HG03095 (cell line): Measurements from ENCODE around the gene NOC4L.

Experiments
- ATAC-seq: cut with Tn5 transposase; IDR thresholded peaks from one replicate; pipeline ENCODE4 v1.9.1; 2021; ENCODE audit warnings: moderate library complexity; ENCODE audit not compliant: unreplicated experiment

The NOC4L gene

DNA sequence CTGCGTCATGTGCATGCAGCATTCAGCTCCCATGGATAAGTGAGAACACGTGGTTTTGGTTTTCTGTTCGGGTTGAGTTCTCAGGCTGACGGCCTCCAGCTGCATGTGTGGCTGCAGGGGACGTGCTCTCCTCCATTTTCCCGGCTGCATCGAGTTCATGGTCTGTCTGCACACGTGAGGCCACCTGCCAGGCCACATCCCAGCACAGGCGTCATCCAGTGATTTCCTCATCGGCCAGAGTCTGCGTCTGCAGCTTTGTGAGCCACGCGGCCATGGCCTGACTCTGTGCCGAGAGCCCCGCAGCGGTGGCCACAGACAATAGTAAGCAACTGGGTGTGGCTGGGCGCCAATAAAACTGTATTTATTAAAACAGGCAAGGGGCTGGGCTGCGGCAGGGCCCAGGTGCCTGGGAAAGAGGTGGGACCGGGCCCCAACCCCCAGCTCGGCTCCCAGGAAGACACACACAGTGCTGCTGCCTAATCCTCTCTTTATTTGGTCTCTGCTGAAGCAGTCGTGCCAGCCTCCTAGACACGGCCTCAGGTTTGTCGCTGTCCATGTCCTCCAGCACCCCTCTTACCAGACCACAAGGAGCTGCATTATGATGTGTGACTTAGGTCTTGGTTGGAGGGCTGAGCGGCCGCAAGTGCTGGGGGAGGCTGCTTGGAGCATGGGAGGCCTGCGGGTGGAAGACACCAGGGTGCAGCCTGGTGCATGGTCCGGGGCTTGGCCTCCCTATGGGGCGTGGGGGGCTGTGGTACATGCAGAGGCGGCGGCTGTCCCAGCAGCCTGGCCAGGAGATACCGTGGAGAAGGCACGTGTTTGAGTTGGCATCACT is 52.0 kb downstream of the NOC4L start:
- no peak for ATAC-seq

DNA sequence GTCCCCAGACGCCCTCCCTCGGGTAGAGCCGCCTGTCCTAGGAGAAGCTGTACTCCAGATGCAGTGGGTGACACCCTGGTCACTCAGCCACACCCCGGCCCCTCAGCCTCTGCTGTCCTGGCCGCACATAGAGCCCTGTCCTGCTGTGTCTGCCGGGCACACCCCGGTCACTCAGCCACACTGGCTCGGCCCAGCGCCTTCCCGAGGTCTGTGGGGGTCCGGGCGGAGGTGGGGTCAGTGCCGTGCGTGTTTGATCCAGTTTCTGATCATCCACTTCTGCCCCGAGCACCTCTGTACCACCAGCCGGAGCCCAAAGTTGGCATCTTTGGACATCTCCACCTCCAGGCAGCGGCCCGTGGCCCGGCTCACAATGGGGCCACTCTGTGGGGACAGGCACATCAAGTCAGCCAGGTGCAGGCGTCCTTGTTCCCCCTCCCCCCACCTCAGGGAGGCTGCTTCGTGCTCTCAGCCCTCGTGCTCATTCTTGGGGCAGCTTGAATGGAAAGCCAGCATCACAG is 52.7 kb downstream of the NOC4L start:
- ATAC-seq = no peak

DNA sequence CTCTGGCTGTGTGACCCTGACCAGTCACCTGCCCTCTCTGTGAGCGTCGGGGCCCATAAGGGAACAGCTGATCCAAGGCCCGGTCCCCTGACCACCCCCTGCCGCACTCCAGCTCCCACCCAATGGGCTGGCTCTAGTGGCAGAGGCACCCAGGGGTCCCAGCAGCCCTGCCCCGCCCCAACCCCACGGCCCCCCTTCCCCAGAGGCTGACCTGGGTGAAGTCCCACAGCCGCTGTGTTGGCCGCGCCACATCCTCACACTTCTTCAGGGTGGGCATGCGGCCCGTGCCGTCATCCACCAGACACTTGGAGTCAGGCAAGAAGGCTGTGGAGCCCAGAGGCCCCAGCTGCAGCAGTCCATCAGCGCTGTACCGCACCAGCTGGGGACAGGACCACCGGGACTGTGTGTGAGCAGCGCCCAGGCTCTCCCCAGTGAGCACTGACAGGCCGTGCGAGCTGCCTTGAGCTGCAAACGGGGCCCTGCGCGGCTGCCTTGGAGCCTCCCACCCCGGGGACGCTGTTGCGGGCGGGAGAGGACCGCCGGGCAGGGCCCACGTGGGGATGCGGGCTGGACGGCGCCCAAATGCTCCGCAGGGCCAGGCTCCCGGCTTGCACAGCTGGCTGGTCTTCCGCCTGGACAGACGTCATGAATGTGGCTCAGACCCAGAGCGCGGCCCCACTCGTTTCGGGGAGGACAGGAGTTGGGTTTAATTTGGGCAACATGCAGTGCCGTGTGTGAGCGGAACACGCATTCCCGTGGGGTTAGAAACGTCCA is 53.5 kb downstream of the NOC4L start:
- ATAC-seq = no peak

DNA sequence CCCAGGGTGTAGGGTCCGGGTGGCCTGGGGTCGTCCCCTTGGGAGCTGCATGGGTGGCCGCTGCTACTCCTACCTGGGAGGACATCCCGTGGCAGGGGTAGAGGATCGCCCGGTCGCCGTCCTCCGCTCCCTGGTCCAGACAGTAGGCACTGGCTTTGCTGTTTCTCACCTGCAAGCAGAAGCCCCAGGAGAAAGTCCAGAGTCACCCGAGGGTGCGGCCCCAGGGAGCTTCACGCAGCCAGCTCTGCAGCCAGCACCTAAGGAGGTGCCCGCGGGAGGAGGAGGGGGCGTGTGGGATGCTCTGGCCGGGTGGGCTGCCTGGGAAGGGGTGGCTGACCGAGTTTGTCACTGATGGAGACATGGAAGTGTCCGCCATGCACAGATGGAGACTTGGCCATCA is 54.8 kb downstream of the NOC4L start:
- ATAC-seq = no peak

DNA sequence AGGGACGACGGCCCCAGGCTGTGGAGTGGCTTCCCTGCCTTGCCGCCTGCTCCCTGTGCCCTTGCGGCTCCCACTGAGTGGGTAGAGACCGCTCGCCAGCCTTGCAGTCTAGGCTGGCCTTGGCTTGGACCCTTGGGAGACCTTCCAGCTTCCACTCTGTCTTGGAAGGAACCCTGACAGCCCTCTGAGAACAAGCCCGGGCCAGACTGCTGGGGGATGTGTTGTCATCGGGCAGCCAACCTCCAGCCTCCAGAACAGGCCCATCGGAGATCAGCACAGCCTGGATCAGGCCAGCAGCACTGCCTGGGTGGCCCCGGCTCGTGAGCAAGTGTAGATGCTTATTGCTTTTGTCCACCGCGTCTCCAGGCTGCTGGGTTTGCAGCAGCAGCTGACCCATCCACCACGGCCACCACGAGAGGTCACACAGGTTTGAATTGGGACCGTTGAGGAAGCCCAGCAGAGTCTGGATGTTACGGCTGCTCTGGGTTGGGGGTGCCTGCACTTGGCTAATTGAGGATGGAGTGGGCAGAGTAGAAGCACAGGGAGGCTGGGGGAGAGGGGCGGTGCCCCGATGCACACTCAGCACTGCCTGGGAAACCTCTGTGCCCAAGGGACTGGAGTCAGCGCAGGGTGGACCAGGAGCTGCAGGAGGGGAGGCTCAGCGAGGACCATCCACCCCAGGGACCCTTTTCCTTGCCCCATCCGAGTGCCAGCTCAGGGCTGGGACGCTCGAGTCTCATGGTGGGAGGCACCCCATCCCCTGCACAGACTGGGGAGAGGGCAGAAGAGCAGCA is 55.5 kb downstream of the NOC4L start:
- ATAC-seq = no peak

DNA sequence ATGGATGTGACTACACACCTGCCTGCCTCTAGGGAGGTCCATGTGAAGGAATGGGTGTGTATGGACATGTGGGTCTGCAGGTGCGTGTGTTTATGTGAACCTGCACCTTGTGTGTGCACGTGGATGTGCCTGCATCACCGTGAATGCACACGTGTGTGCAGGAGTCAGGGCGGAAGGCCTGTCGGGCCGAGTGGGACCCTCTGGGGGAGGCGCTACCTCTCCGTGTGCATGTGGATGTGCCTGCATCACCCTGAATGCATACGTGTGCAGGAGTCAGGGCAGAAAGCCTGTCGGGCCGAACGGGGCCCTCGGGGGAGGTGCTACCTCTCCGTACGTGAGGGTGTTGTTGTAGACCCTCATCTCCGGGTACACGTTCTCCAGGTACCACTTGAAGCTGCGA is 56.5 kb downstream of the NOC4L start:
- no peak for ATAC-seq

DNA sequence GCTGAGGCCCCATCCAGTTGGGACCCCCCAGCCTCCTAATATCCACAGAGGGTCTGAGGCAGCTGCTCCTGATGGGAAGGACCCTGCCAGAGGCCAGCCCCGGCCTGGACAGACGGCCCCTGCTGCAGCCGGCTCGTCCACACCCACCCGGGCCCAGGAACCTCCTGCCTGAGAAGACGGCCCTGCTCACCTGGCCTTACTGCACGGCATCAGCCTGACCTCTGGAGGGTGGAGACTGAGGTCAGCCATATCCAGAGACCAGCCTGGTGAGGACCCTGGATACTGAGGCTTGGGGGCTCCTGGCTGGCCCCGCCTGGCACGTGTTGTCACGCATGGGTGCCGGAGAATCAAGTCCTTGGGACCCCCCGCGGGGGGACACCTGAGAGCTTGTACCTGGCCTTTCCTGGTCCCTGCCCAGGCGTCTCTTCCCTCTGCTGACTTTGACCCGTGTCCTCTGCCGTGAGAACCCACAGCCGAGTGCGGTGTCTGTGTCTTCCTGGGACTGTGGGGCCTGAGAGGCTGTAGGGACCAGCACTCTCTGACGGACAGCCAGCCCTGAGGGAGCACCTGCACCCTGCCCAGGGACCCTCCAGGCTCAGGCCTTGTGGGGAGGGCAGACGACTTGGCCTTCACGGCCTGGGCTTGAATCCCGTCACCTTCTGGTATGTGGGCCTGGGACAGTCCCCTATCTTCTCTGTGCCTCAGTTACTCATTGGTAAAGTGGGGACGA is 57.3 kb downstream of the NOC4L start:
- no peak for ATAC-seq
